HG03565 (cell line): Measurements from ENCODE around the gene PHEX.

Source experiments
- ATAC-seq: cut with Tn5 transposase; IDR thresholded peaks from one replicate; pipeline ENCODE4 v1.9.1; 2021; ENCODE audit warnings: mild to moderate bottlenecking, moderate library complexity; ENCODE audit not compliant: unreplicated experiment

The PHEX gene

GRCh38 chrX:22032084-22032483, at the start of gene PHEX:
TSS of gene PHEX (plus strand) at chrX:22032325. CDS start at chrX:22033006, 681 bp downstream.
- ATAC-seq: no peak

GRCh38 chrX:21985332-21985777, 46.8 kb upstream of the PHEX start:
- ATAC-seq: peak; percentile 72

- ATAC-seq: no peak
These were observed 45.5 kb upstream of the PHEX start for GRCh38 chrX:21986596-21986995.

GRCh38 chrX:21989384-21989783, 42.7 kb upstream of the PHEX start:
- ATAC-seq: no peak

GRCh38 chrX:21990832-21991231, 41.3 kb upstream of the PHEX start:
- no peak for ATAC-seq

GRCh38 chrX:21991504-21991903, 40.6 kb upstream of the PHEX start:
- no peak for ATAC-seq

GRCh38 chrX:21993265-21993664, 38.9 kb upstream of the PHEX start:
- peak; percentile 92 for ATAC-seq

GRCh38 chrX:21996872-21997455, 35.2 kb upstream of the PHEX start:
- no peak for ATAC-seq

GRCh38 chrX:21998037-21998436, 34.1 kb upstream of the PHEX start:
- ATAC-seq: no peak

- ATAC-seq: no peak
These were observed 27.3 kb upstream of the PHEX start for GRCh38 chrX:22004866-22005265.

GRCh38 chrX:22012051-22012450, 20.1 kb upstream of the PHEX start:
- ATAC-seq: no peak

GRCh38 chrX:22012931-22013330, 19.2 kb upstream of the PHEX start:
- ATAC-seq: no peak

- no peak for ATAC-seq
These were observed 16.9 kb upstream of the PHEX start for GRCh38 chrX:22015139-22015750.

- no peak for ATAC-seq
These were observed 10.3 kb upstream of the PHEX start for GRCh38 chrX:22021751-22022324.

GRCh38 chrX:22024577-22024976, 7.5 kb upstream of the PHEX start:
- no peak for ATAC-seq

- no peak for ATAC-seq
These were observed 6.4 kb upstream of the PHEX start for GRCh38 chrX:22025751-22026150.

GRCh38 chrX:22026731-22027130, 5.4 kb upstream of the PHEX start:
- no peak for ATAC-seq

GRCh38 chrX:22032506-22032905, 381 bp downstream of the PHEX start:
- ATAC-seq: no peak

- no peak for ATAC-seq
These were observed 1.7 kb downstream of the PHEX start for GRCh38 chrX:22033818-22034217.

- ATAC-seq: no peak
These were observed 3.1 kb downstream of the PHEX start for GRCh38 chrX:22035236-22035635.

GRCh38 chrX:22037225-22037624, 5.1 kb downstream of the PHEX start:
- ATAC-seq: no peak

GRCh38 chrX:22037911-22038537, 5.9 kb downstream of the PHEX start:
- no peak for ATAC-seq
